HCT116 (cell line): ENCODE data around the gene RASGRP2.

Source experiments
- CTCF ChIP-seq, 3 experiments: fragments of 200-600 bp in 1 of 3; sonication (generic) in 1 of 3; IDR thresholded peaks in 2 of 3; conservative IDR thresholded peaks in 1 of 3; 2 replicates each; pipeline ENCODE4 v1.5.1; 2012 to 2017; ENCODE audit warnings: low read depth in 2 of 3, low read length in 2 of 3, antibody characterized with exemption in 1 of 3, borderline replicate concordance in 1 of 3, control low read depth in 1 of 3, mild to moderate bottlenecking in 1 of 3, mixed read lengths in 1 of 3, mixed run types in 1 of 3, moderate library complexity in 1 of 3; ENCODE audit not compliant: insufficient read depth in 1 of 3
- EZH2 ChIP-seq: fragments of 200-600 bp; sonication (generic); IDR thresholded peaks from 2 replicates; pipeline ENCODE4 v1.6.1; 2017; ENCODE audit warnings: antibody characterized with exemption, mixed run types
- EZH2phosphoT487 ChIP-seq: fragments of 200-600 bp; IDR thresholded peaks from 2 replicates; pipeline ENCODE4 v1.6.1; 2018; ENCODE audit warnings: antibody characterized with exemption, borderline replicate concordance
- POLR2A ChIP-seq: IDR thresholded peaks from 2 replicates; pipeline ENCODE4 v1.7.0; 2011; ENCODE audit warnings: borderline replicate concordance; ENCODE audit not compliant: insufficient read depth, insufficient read length; ENCODE audit errors: extremely low read depth
- POLR2AphosphoS5 ChIP-seq: IDR thresholded peaks from 2 replicates; pipeline ENCODE4 v1.6.1; 2011; ENCODE audit warnings: mild to moderate bottlenecking, low read depth, low read length, moderate library complexity
- ZNF274 ChIP-seq: fragments of 200-500 bp; sonication (Bioruptor generic); IDR thresholded peaks from 2 replicates; pipeline ENCODE4 v1.6.1; 2014; ENCODE audit warnings: mild to moderate bottlenecking, low read depth, low read length, inconsistent platforms

- TF ChIP-seq CTCF (IDR thresholded peaks at IDR 0.05 in 2 of 3, conservative IDR thresholded peaks at IDR 0.05 in 1 of 3; ENCODE audit: borderline replicate concordance in 1 of 3, insufficient read depth in 1 of 3, low read depth in 2 of 3, low read length in 2 of 3) (no peak), POLR2AphosphoS5 (no peak), ZNF274 (no peak), EZH2 (no peak), POLR2A (no peak), EZH2phosphoT487 (no peak)
These were observed 47.9 kb downstream of the RASGRP2 start for GRCh38 chr11:64696045-64696444.
